Esophagus muscularis mucosa (tissue), 3 donors: Measurements from ENCODE around the gene COL27A1.

Experiments used
- POLR2AphosphoS5 ChIP-seq, 2 donors: sonication (generic); formaldehyde crosslinking; IDR thresholded peaks; one replicate each; pipeline ENCODE4 v1.6.1; 2017; ENCODE audit warnings: antibody characterized with exemption in 2 of 2
- TF ChIP-seq, protein P1 (sequence below), 3 experiments: fragments of 200-600 bp in 2 of 3; fragments of 450-650 bp in 1 of 3; sonication (generic) in 2 of 3; IDR thresholded peaks; one replicate each; pipeline ENCODE4 v1.5.1; 2017 to 2019; ENCODE audit warnings: antibody characterized with exemption in 3 of 3, mild to moderate bottlenecking in 2 of 3, moderate library complexity in 1 of 3

DNA sequence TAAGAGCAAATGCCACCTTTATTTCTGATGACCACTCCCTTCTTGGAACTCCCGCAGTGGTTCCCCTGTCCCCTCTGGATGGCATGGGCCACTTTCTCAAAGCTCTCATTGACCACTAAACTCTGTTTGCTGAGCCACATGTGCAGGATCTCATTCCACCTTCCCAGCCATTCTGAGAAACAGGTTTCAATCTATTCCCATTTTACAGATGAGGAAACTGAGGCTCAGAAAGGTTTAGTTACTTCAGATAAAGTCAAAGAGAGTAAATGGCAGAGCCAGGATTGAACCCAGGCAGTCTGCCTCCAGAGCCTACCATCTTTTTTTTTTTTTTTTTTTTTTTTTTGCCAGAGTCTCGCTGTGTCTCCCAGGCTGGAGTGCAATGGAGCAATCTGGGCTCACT, 24.2 kb downstream of the COL27A1 start:
- TF ChIP-seq, protein P1, sequence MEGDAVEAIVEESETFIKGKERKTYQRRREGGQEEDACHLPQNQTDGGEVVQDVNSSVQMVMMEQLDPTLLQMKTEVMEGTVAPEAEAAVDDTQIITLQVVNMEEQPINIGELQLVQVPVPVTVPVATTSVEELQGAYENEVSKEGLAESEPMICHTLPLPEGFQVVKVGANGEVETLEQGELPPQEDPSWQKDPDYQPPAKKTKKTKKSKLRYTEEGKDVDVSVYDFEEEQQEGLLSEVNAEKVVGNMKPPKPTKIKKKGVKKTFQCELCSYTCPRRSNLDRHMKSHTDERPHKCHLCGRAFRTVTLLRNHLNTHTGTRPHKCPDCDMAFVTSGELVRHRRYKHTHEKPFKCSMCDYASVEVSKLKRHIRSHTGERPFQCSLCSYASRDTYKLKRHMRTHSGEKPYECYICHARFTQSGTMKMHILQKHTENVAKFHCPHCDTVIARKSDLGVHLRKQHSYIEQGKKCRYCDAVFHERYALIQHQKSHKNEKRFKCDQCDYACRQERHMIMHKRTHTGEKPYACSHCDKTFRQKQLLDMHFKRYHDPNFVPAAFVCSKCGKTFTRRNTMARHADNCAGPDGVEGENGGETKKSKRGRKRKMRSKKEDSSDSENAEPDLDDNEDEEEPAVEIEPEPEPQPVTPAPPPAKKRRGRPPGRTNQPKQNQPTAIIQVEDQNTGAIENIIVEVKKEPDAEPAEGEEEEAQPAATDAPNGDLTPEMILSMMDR (IDR thresholded peaks at IDR 0.05), result no peak
- TF ChIP-seq POLR2AphosphoS5 (IDR thresholded peaks at IDR 0.05), result no peak
